Measurements from ENCODE around the gene ZNF438. TPM values are rescaled to one million over a fixed set of nuclear protein-coding genes. Genes with fewer than 3 reads are reported as not detected.

The ZNF438 gene
- total RNA-seq, 1 donor: 4.7 TPM

DNA sequence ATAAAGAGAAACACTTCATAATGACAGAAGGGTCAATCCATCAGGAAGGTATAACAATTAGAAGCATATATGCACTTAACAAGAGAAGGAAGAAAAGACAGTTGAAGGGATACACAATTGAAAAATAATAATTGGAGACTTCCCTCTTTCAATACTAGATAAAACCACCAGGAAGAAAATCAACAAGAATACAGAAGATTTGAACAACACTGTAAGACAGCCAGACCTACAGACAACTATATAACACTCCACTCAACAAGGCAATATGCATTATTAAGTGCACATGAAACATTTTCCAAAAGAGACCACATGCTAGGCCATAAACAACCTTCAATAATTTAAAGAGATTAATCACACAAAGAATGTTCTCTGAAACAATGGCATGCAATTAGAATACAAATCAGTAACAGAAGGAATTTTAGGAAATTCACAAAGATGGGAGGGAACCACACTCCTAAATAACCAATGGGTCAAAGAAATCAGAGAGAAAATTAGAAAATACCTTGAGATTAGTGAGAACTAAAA is 35.1 kb downstream of the ZNF438 start:
- TF ChIP-seq CTCF (IDR thresholded peaks at IDR 0.05; ENCODE audit: insufficient read depth, low read depth, low read length): no peak
- no peak overlapping the region for H3K4me3 ChIP-seq (ENCODE audit: low read depth, low read length)
- no peak for DNase-seq (ENCODE audit: low read depth)

GRCh38 chr10:30995081-30995770 is 36.4 kb downstream of the ZNF438 start:
- TF ChIP-seq CTCF (IDR thresholded peaks at IDR 0.05; ENCODE audit: insufficient read depth, low read depth, low read length): no peak
- DNase-seq (ENCODE audit: low read depth): no peak
- H3K4me3 ChIP-seq (ENCODE audit: low read depth, low read length): no peak overlapping the region

- no peak overlapping the region for H3K4me3 ChIP-seq (ENCODE audit: low read depth, low read length)
- no peak for TF ChIP-seq CTCF (IDR thresholded peaks at IDR 0.05; ENCODE audit: insufficient read depth, low read depth, low read length)
- no peak for DNase-seq (ENCODE audit: low read depth)
Observed at GRCh38 chr10:30993155-30993554, 38.5 kb downstream of the ZNF438 start.

- H3K4me3 ChIP-seq (ENCODE audit: low read depth, low read length): no peak overlapping the region
- TF ChIP-seq CTCF (IDR thresholded peaks at IDR 0.05; ENCODE audit: insufficient read depth, low read depth, low read length): no peak
- no peak for DNase-seq (ENCODE audit: low read depth)
Observed at GRCh38 chr10:30992681-30993080, 39.0 kb downstream of the ZNF438 start.

- no peak overlapping the region for H3K4me3 ChIP-seq (ENCODE audit: low read depth, low read length)
- no peak for TF ChIP-seq CTCF (IDR thresholded peaks at IDR 0.05; ENCODE audit: insufficient read depth, low read depth, low read length)
- no peak for DNase-seq (ENCODE audit: low read depth)
Observed at GRCh38 chr10:30991647-30992011, 40.0 kb downstream of the ZNF438 start.

DNA sequence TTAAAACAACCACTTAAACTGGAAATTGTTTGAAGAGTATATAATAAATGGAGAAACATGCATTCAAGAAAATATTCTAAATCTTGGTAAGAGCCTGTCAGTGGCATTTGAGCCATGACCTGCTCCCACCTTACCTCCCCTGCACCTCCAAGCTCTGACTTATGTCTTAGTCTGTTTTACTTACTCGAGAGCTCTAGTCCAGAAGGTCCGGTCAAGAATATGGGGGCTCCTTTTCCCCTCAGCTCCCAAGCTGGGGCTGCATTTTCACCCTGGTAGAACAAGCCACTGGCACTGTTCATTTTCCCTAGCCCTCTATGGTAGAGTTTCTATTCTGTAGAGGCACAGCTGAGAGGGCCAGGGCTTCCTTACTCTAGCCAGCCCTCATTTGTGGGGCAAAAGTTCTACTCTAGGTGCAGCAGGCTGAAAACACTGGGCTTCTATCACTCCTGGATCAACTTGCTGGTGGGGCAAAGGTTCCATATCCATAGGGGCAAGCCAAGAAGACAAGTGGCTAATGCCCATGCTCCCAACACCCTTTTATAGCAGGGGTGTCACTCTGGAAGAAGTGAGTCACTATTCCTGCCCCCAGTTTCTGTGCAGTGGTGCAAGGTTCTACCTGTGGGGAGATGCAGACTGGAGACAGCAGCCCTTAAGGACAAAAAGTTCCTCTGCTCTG is 40.6 kb downstream of the ZNF438 start:
- H3K4me3 ChIP-seq (ENCODE audit: low read depth, low read length): no peak overlapping the region
- TF ChIP-seq CTCF (IDR thresholded peaks at IDR 0.05; ENCODE audit: insufficient read depth, low read depth, low read length): no peak
- no peak for DNase-seq (ENCODE audit: low read depth)
